A549 (cell line): ENCODE measurements around the gene NDC80. TPM values are rescaled to one million over a fixed set of nuclear protein-coding genes. Genes with fewer than 3 reads are reported as not detected.
"Not testable (repeated sequence)": the region's sequence is repeated elsewhere in the genome, so short reads cannot be mapped to it uniquely, and the experiment has no call there.

Source experiments
- ATAC-seq, 2 experiments: fragments of 200-7000 bp in 1 of 2; fragments of >200 bp in 1 of 2; cut with Nextera tagmentation in 1 of 2; cut with Tn5 transposase in 1 of 2; 3 replicates each; pipeline versions ENCODE4 v1.8.0 to v1.9.1; 2018 to 2020; ENCODE audit warnings: mild to moderate bottlenecking in 1 of 2, moderate library complexity in 1 of 2
- CTCF ChIA-PET: fragments of 300-600 bp; sonication (Branson Sonifier 250); formaldehyde crosslinking; extraction: SDS; loops from one replicate; lab custom pipeline; 2021; ENCODE audit warnings: antibody characterized with exemption, inconsistent platforms; lab: Yijun Ruan, JAX
- POLR2A ChIA-PET: fragments of 350-600 bp; formaldehyde crosslinking; extraction: SDS; loops from one replicate; lab custom pipeline; 2021; ENCODE audit warnings: antibody characterized with exemption, inconsistent platforms; lab: Yijun Ruan, JAX
- DNase-seq, 2 experiments: peaks; one replicate each; pipeline versions ENCODE4 v3.0.0 to v3.0.0-alpha.2; 2011 to 2016; ENCODE audit warnings: low read depth in 1 of 2, low spot score in 1 of 2
- FAIRE-seq: peaks from 2 replicates; lab custom pipeline; 2011; peaks lifted over from hg19 to GRCh38; lab: Jason Lieb, UNC
- H3K27ac ChIP-seq, 2 experiments: fragments of >200 bp; sonication (Bioruptor Twin); formaldehyde crosslinking; 3 replicates each; pipeline ENCODE4 v1.5.1; 2016 to 2017
- H3K4me1 ChIP-seq: fragments of >200 bp; sonication (Bioruptor Twin); formaldehyde crosslinking; 3 replicates; pipeline ENCODE4 v1.6.1; 2016
- H3K4me2 ChIP-seq: fragments of >200 bp; sonication (Bioruptor Twin); formaldehyde crosslinking; 3 replicates; pipeline ENCODE4 v1.6.1; 2016
- H3K4me3 ChIP-seq: fragments of >200 bp; sonication (Bioruptor Twin); formaldehyde crosslinking; 3 replicates; pipeline ENCODE4 v1.5.1; 2016
- H3K9me3 ChIP-seq: fragments of >200 bp; sonication (Bioruptor Twin); formaldehyde crosslinking; 3 replicates; pipeline ENCODE4 v1.6.1; 2016
- CBX2 ChIP-seq: fragments of 200-600 bp; sonication (generic); IDR thresholded peaks from 2 replicates; pipeline ENCODE4 v1.6.1; 2016; ENCODE audit warnings: low read depth, mild to moderate bottlenecking, borderline replicate concordance
- CEBPB ChIP-seq, 2 experiments: fragments of >200 bp in 1 of 2; sonication (Bioruptor Twin) in 1 of 2; formaldehyde crosslinking in 1 of 2; IDR thresholded peaks; 2 replicates each; pipeline ENCODE4 v1.6.1; 2012 to 2016
- EHF ChIP-seq: fragments of 250-450 bp; sonication (Bioruptor Pico); IDR thresholded peaks from 2 replicates; pipeline ENCODE4 v1.5.0; 2020; ENCODE audit warnings: mild to moderate bottlenecking
- EP300 ChIP-seq, 2 experiments: fragments of >200 bp; sonication (Bioruptor Twin); formaldehyde crosslinking; IDR thresholded peaks; 2 replicates in 1 of 2; 3 replicates in 1 of 2; pipeline ENCODE4 v1.6.1; 2016 to 2017
- ESRRA ChIP-seq: fragments of 150-350 bp; IDR thresholded peaks from 2 replicates; pipeline ENCODE4 v1.6.1; 2014; ENCODE audit warnings: mild to moderate bottlenecking, low read length, borderline replicate concordance
- FOSL2 ChIP-seq, 2 experiments: fragments of 450-650 bp in 1 of 2; fragments of >200 bp in 1 of 2; sonication (Bioruptor Twin) in 1 of 2; formaldehyde crosslinking; IDR thresholded peaks; 2 replicates each; pipeline versions ENCODE4 v1.5.0 to v1.6.1; 2016 to 2020; ENCODE audit warnings: mild to moderate bottlenecking in 1 of 2, moderate library complexity in 1 of 2
- FOXS1 ChIP-seq: fragments of 250-450 bp; sonication (Bioruptor Pico); IDR thresholded peaks from 2 replicates; pipeline ENCODE4 v1.5.0; 2020; ENCODE audit warnings: mild to moderate bottlenecking, moderate library complexity
- GATA3 ChIP-seq: IDR thresholded peaks from 2 replicates; pipeline ENCODE4 v1.6.1; 2012; ENCODE audit warnings: borderline replicate concordance
- HOXB13 ChIP-seq: fragments of 250-450 bp; sonication (Bioruptor Pico); IDR thresholded peaks from 2 replicates; pipeline ENCODE4 v1.5.0; 2020; ENCODE audit warnings: low read depth, mild to moderate bottlenecking, moderate library complexity
- JUN ChIP-seq, 2 experiments: fragments of >200 bp; sonication (Bioruptor Twin); formaldehyde crosslinking; IDR thresholded peaks; 2 replicates in 1 of 2; 3 replicates in 1 of 2; pipeline ENCODE4 v1.6.1; 2016 to 2017
- JUNB ChIP-seq: fragments of >200 bp; sonication (Bioruptor Twin); formaldehyde crosslinking; IDR thresholded peaks from 2 replicates; pipeline ENCODE4 v1.6.1; 2016
- KDM5A ChIP-seq: fragments of 200-600 bp; sonication (generic); IDR thresholded peaks from 2 replicates; pipeline ENCODE4 v1.6.1; 2016; ENCODE audit warnings: antibody characterized with exemption, mild to moderate bottlenecking
- NFE2L2 ChIP-seq: fragments of 150-350 bp; conservative IDR thresholded peaks from 2 replicates; pipeline ENCODE4 v1.6.1; 2014; ENCODE audit warnings: low read length
- NPAS2 ChIP-seq: fragments of 250-450 bp; sonication (Bioruptor Pico); IDR thresholded peaks from 2 replicates; pipeline ENCODE4 v1.8.0; 2022; ENCODE audit warnings: mild to moderate bottlenecking, moderate library complexity, borderline replicate concordance
- RARB ChIP-seq: fragments of 250-450 bp; sonication (Bioruptor Pico); IDR thresholded peaks from 2 replicates; pipeline ENCODE4 v1.8.0; 2021; ENCODE audit warnings: mild to moderate bottlenecking, moderate library complexity
- TP53 ChIP-seq: fragments of 250-450 bp; sonication (Bioruptor Pico); IDR thresholded peaks from 2 replicates; pipeline ENCODE4 v1.5.0; 2021; ENCODE audit warnings: mild to moderate bottlenecking, moderate library complexity
- ZC3H11A ChIP-seq: fragments of 450-650 bp; IDR thresholded peaks from 2 replicates; pipeline ENCODE4 v1.6.1; 2014; ENCODE audit warnings: antibody characterized with exemption, mild to moderate bottlenecking
- ZNF302 ChIP-seq: fragments of 250-450 bp; sonication (Bioruptor Pico); IDR thresholded peaks from 2 replicates; pipeline ENCODE4 v1.9.0; 2021; ENCODE audit warnings: inconsistent platforms, mild to moderate bottlenecking, moderate library complexity
- WGBS: methylation state at CpG from one replicate; pipeline ENCODE4 v1.1.6; 2017; ENCODE audit errors: missing lambda C conversion rate; 5-methylcytosine and 5-hydroxymethylcytosine counted together
- polyA plus RNA-seq, 4 experiments: library from polyadenylated mRNA; depleted of rRNA in 3 of 4; stranded (reverse); fragments of >200 nt; fragmentation: RNase III in 1 of 4; extraction: RNeasy Plus Mini Kit Qiagen cat#74134 plus additional on column Dnase treatment in 1 of 4; gene quantifications; 2 replicates in 3 of 4; 3 replicates in 1 of 4; pipeline ENCODE4 v1.2.3, GENCODE V29; 2011 to 2017
- TF ChIP-seq, protein P1 (sequence below): fragments of >200 bp; sonication (Bioruptor Twin); formaldehyde crosslinking; IDR thresholded peaks from 3 replicates; pipeline ENCODE4 v1.5.1; 2016
- TF ChIP-seq, protein P2 (sequence below): IDR thresholded peaks from 2 replicates; pipeline ENCODE4 v1.6.1; 2012
- TF ChIP-seq, protein P3 (sequence below): fragments of 450-650 bp; IDR thresholded peaks from 2 replicates; pipeline ENCODE4 v1.6.1; 2014; ENCODE audit warnings: antibody characterized with exemption

The NDC80 gene
- polyA plus RNA-seq, 2 of the 4 experiments (the other 2 are of a cell fraction), result 11.1 to 20.2 TPM

DNA sequence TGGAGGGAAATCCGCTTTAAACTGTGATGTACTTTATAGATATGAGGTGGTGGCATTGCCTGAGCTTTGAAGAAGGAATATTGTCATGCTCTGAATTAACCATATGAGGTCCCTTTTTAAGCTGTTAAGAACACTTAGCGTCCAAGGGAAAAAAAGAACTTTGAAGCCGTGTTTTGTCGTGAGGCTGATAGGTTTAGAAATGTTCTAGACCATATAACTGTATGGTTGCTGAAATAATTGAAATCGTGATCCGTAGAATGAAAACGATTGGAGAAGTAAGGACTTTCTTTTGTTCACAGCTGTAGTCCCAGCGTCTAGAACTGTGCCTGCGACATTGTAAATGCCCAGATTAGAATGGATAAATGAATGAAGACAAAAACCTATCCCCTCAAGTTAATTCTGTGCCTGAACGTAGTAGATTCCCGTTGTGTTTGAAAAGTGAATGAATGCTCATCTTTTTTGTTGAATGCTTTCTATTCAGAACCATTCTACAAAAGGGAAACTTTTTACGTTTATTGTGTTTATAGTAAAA, 85.7 kb downstream of the NDC80 start:
- peak overlapping the region; percentile 86 for H3K4me2 ChIP-seq
- ATAC-seq (no peak), DNase-seq (no peak), FAIRE-seq (no peak)
- TF ChIP-seq EHF (CRISPR knock-in tag), result no peak
- no peak for TF ChIP-seq ESRRA
- TF ChIP-seq RARB (CRISPR knock-in tag), result no peak
- no peak for TF ChIP-seq JUNB
- TF ChIP-seq EP300 (IDR thresholded peaks at IDR 0.05), result no peak
- TF ChIP-seq, protein P1, sequence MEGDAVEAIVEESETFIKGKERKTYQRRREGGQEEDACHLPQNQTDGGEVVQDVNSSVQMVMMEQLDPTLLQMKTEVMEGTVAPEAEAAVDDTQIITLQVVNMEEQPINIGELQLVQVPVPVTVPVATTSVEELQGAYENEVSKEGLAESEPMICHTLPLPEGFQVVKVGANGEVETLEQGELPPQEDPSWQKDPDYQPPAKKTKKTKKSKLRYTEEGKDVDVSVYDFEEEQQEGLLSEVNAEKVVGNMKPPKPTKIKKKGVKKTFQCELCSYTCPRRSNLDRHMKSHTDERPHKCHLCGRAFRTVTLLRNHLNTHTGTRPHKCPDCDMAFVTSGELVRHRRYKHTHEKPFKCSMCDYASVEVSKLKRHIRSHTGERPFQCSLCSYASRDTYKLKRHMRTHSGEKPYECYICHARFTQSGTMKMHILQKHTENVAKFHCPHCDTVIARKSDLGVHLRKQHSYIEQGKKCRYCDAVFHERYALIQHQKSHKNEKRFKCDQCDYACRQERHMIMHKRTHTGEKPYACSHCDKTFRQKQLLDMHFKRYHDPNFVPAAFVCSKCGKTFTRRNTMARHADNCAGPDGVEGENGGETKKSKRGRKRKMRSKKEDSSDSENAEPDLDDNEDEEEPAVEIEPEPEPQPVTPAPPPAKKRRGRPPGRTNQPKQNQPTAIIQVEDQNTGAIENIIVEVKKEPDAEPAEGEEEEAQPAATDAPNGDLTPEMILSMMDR, result no peak
- TF ChIP-seq CEBPB (IDR thresholded peaks at IDR 0.05), result no peak
- no peak for TF ChIP-seq NFE2L2
- TF ChIP-seq, protein P2, sequence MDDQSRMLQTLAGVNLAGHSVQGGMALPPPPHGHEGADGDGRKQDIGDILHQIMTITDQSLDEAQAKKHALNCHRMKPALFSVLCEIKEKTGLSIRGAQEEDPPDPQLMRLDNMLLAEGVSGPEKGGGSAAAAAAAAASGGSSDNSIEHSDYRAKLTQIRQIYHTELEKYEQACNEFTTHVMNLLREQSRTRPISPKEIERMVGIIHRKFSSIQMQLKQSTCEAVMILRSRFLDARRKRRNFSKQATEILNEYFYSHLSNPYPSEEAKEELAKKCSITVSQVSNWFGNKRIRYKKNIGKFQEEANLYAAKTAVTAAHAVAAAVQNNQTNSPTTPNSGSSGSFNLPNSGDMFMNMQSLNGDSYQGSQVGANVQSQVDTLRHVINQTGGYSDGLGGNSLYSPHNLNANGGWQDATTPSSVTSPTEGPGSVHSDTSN, result no peak
- ChIA-PET POLR2A (interaction anchor here (1.7 kb wide), 1 partner anchor 17 kb away, joined by 6 read pairs; no protein-coding TSS in a partner anchor), CTCF (no interaction called here)
- H3K4me3 ChIP-seq, result peak overlapping the region; percentile 92
- WGBS, result 6% methylated on average over 12 of the region's 12 CpGs
- peak overlapping the region; percentile 94 to 97; a peak in 5 of 6 replicates for H3K27ac ChIP-seq
- no peaks in the 10 kb centered on the region for H3K9me3 ChIP-seq
- H3K4me1 ChIP-seq, result peaks cover 34% of the 10 kb centered on the region

DNA sequence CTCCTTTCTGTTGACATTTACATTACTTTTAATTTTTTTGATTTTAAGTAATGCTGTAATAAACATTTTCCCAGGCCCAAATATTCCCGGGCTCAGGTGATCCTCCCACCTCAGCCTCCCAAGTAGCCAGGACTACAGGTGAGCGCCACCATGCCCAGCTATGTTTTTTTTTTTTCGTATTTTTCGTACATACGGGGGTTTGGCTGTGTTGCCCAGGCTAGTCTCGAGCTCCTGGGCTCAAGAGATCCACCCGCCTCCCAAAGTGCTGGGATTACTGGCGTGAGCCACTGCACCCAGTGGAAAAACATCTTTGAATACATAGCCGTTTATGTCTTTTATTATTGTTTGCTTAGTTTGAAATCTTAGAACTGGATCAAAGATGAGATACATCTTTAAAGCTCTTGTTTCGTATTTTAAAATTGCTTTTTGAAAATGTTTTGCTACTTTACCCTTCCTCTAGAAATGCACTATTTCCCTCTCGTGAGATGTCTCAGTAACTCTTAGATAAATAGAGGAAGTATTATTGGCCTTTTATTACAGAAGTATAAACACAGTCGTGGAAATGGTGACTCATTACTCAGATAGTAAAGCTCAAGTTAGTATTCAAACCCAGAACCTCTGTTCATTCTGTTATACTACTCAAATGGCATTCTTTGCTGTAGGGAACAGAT, 86.6 kb downstream of the NDC80 start:
- Histone ChIP-seq H3K4me2 (peak overlapping the region; percentile 86), H3K9me3 (no peaks in the 10 kb centered on the region), H3K4me3 (peak overlapping the region; percentile 92; the same call in 1 of the 3 replicates), H3K4me1 (peaks cover 28% of the 10 kb centered on the region), H3K27ac (0 out of 6 replicates have a peak overlapping the region, but pooled peaks of 1 of the 2 experiments have one; percentile 42)
- WGBS, result 42% methylated on average over 12 of the region's 12 CpGs
- DNase-seq (peak in 1 of 2 experiments; percentile 37), ATAC-seq (no peak), FAIRE-seq (no peak)
- POLR2A ChIA-PET, result no interaction called here
- CTCF ChIA-PET, result no interaction called here
- TF ChIP-seq NPAS2 (CRISPR knock-in tag) (no peak), FOSL2 (IDR thresholded peaks at IDR 0.05) (no peak), FOSL2 (CRISPR knock-in tag; IDR thresholded peaks at IDR 0.05) (peak; percentile 84)

DNA sequence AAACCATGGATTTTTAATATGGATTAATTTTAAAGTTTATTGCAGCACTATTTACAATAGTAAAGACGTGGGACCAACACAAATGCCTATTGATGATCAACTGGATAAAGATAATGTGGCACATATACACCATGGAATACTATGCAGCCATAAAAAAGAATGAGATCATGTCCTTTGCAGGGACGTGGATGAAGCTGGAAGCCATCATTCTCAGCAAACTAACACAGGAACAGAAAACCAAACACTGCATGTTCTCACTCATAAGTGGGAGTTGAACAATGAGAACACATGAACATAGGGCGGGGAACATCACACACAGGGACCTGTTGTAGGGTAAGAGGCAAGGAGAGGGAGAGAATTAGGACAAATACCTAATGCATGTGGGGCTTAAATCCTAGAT, 89.5 kb downstream of the NDC80 start:
- DNase-seq, H3K4me2 ChIP-seq, H3K9me3 ChIP-seq, POLR2A ChIA-PET, H3K27ac ChIP-seq, H3K4me3 ChIP-seq, CTCF ChIA-PET, ATAC-seq, FAIRE-seq: not testable (repeated sequence)
- peaks cover 24% of the 10 kb centered on the region for H3K4me1 ChIP-seq
- 91% methylated on average over 3 of the region's 3 CpGs for WGBS

DNA sequence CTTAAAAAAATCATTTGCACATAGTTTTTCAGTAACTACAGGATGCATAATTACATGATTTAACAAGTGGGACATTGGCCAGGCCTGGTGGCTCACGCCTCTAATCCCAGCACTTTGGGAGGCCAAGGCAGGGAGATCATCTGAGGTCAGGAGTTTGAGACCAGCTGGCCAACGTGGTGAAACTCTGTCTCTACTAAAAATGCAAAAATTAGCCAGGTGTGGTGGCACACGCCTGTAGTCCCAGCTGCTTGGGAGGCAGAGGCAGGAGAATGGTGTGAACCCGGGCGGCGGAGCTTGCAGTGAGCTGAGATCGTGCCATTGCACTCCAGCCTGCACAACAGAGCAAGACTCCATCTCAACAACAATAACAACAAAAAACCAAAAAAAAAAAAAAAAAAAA, 90.9 kb downstream of the NDC80 start:
- CTCF ChIA-PET, result not testable (repeated sequence)

DNA sequence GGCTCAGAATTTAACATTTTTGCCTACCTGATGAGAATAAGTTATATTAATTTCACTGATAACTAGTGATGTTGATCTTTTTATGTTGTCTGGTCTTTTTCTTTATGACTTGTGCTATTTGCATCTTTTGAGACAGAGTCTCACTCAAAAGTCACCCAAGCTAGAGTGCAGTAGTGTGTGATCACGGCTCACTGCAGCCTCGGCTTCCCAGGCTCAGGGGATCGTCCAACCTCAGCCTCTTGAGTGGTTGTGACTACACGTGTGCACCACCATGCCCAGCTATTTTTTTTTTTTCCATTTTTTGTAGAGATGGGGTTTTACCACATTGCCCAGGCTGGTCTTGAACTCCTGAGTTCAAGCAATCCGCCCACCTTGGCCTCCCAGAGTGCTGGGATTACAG, 91.6 kb downstream of the NDC80 start:
- ChIA-PET POLR2A (no interaction called here), CTCF (no interaction called here)
- DNase-seq, result no peak
- no peak overlapping the region for H3K27ac ChIP-seq
- no peak for FAIRE-seq
- ATAC-seq, result no peak
- no peak overlapping the region for H3K4me2 ChIP-seq
- H3K4me1 ChIP-seq, result peaks cover 17% of the 10 kb centered on the region
- TF ChIP-seq ZNF302 (CRISPR knock-in tag), result no peak
- TF ChIP-seq EP300 (IDR thresholded peaks at IDR 0.05), result no peak
- TF ChIP-seq GATA3, result no peak
- TF ChIP-seq FOXS1 (CRISPR knock-in tag), result no peak
- TF ChIP-seq, protein P2, result no peak
- TF ChIP-seq TP53, result no peak
- TF ChIP-seq KDM5A, result no peak
- TF ChIP-seq, protein P3, sequence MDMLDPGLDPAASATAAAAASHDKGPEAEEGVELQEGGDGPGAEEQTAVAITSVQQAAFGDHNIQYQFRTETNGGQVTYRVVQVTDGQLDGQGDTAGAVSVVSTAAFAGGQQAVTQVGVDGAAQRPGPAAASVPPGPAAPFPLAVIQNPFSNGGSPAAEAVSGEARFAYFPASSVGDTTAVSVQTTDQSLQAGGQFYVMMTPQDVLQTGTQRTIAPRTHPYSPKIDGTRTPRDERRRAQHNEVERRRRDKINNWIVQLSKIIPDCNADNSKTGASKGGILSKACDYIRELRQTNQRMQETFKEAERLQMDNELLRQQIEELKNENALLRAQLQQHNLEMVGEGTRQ, result no peak
- TF ChIP-seq JUN (IDR thresholded peaks at IDR 0.05), result no peak
- no peak for TF ChIP-seq HOXB13 (CRISPR knock-in tag)
- TF ChIP-seq CBX2, result no peak
- no peak for TF ChIP-seq ZC3H11A
- TF ChIP-seq RARB (CRISPR knock-in tag), result no peak
- TF ChIP-seq, all 56 proteins: peak for 0
- 90% methylated on average over 5 of the region's 5 CpGs for WGBS
- Histone ChIP-seq H3K4me3 (no peak overlapping the region), H3K9me3 (no peaks in the 10 kb centered on the region)

More for the DNA sequence above, 90.9 kb downstream of the NDC80 start:
- H3K4me3 ChIP-seq, DNase-seq, POLR2A ChIA-PET, FAIRE-seq, H3K4me2 ChIP-seq, ATAC-seq, H3K27ac ChIP-seq, H3K9me3 ChIP-seq: not testable (repeated sequence)
- H3K4me1 ChIP-seq, result peaks cover 24% of the 10 kb centered on the region
- 95% methylated on average over 7 of the region's 7 CpGs for WGBS
